Measurements from ENCODE around the gene SPATA20. TPM values are rescaled to one million over a fixed set of nuclear protein-coding genes. Genes with fewer than 3 reads are reported as not detected.

SPATA20 gene
- total RNA-seq, 1 donor from 2014 or later: 31.0 TPM

GRCh38 chr17:50513495-50513894, 33.5 kb upstream of the SPATA20 start:
- Mint-ChIP-seq H3K9me3 (no peaks in the 10 kb centered on the region), H3K27me3 (ENCODE audit: low read depth) (no peaks in the 10 kb centered on the region), H3K36me3 (ENCODE audit: low read depth) (no peaks in the 10 kb centered on the region), H3K27ac (no peak overlapping the region), H3K4me3 (ENCODE audit: low read depth) (no peak overlapping the region), H3K4me1 (ENCODE audit: low read depth) (peaks cover 40% of the 10 kb centered on the region)
- intact Hi-C loops (cut with micrococcal nuclease): no loop called here
- no peak for DNase-seq (ENCODE audit: low spot score)

- H3K27ac Mint-ChIP-seq: no peak overlapping the region
- DNase-seq (ENCODE audit: low spot score): no peak
- H3K4me3 Mint-ChIP-seq (ENCODE audit: low read depth): no peak overlapping the region
- H3K4me1 Mint-ChIP-seq (ENCODE audit: low read depth): peaks cover 32% of the 10 kb centered on the region
- intact Hi-C loops (cut with micrococcal nuclease): no loop called here
- H3K9me3 Mint-ChIP-seq: no peaks in the 10 kb centered on the region
- H3K36me3 Mint-ChIP-seq (ENCODE audit: low read depth): no peaks in the 10 kb centered on the region
- no peaks in the 10 kb centered on the region for H3K27me3 Mint-ChIP-seq (ENCODE audit: low read depth)
These were observed 32.6 kb upstream of the SPATA20 start for GRCh38 chr17:50514388-50514787.

GRCh38 chr17:50514936-50515702, 31.9 kb upstream of the SPATA20 start:
- no peak for DNase-seq (ENCODE audit: low spot score)
- no peak overlapping the region for H3K27ac Mint-ChIP-seq
- intact Hi-C loops (cut with micrococcal nuclease): no loop called here
- peaks cover 25% of the 10 kb centered on the region for H3K4me1 Mint-ChIP-seq (ENCODE audit: low read depth)
- H3K9me3 Mint-ChIP-seq: no peaks in the 10 kb centered on the region
- H3K27me3 Mint-ChIP-seq (ENCODE audit: low read depth): no peaks in the 10 kb centered on the region
- no peaks in the 10 kb centered on the region for H3K36me3 Mint-ChIP-seq (ENCODE audit: low read depth)
- no peak overlapping the region for H3K4me3 Mint-ChIP-seq (ENCODE audit: low read depth)

GRCh38 chr17:50517011-50517410, 30.0 kb upstream of the SPATA20 start:
- Mint-ChIP-seq H3K4me3 (ENCODE audit: low read depth) (no peak overlapping the region), H3K27me3 (ENCODE audit: low read depth) (no peaks in the 10 kb centered on the region), H3K36me3 (ENCODE audit: low read depth) (no peaks in the 10 kb centered on the region), H3K4me1 (ENCODE audit: low read depth) (peaks cover 10% of the 10 kb centered on the region), H3K9me3 (no peaks in the 10 kb centered on the region), H3K27ac (no peak overlapping the region)
- intact Hi-C loops (cut with micrococcal nuclease): no loop called here
- DNase-seq (ENCODE audit: low spot score): no peak

GRCh38 chr17:50517504-50518383, 29.2 kb upstream of the SPATA20 start:
- H3K27ac Mint-ChIP-seq: no peak overlapping the region
- H3K9me3 Mint-ChIP-seq: no peaks in the 10 kb centered on the region
- H3K36me3 Mint-ChIP-seq (ENCODE audit: low read depth): no peaks in the 10 kb centered on the region
- H3K4me1 Mint-ChIP-seq (ENCODE audit: low read depth): peaks cover 6% of the 10 kb centered on the region
- intact Hi-C loops (cut with micrococcal nuclease): no loop called here
- H3K4me3 Mint-ChIP-seq (ENCODE audit: low read depth): no peak overlapping the region
- DNase-seq (ENCODE audit: low spot score): no peak
- H3K27me3 Mint-ChIP-seq (ENCODE audit: low read depth): no peaks in the 10 kb centered on the region

GRCh38 chr17:50518384-50519023, 28.5 kb upstream of the SPATA20 start:
- no peak overlapping the region for H3K27ac Mint-ChIP-seq
- no peaks in the 10 kb centered on the region for H3K27me3 Mint-ChIP-seq (ENCODE audit: low read depth)
- intact Hi-C loops (cut with micrococcal nuclease): no loop called here
- H3K4me3 Mint-ChIP-seq (ENCODE audit: low read depth): no peak overlapping the region
- DNase-seq (ENCODE audit: low spot score): no peak
- peaks cover 6% of the 10 kb centered on the region for H3K4me1 Mint-ChIP-seq (ENCODE audit: low read depth)
- H3K36me3 Mint-ChIP-seq (ENCODE audit: low read depth): no peaks in the 10 kb centered on the region
- no peaks in the 10 kb centered on the region for H3K9me3 Mint-ChIP-seq

GRCh38 chr17:50519141-50519834, 27.7 kb upstream of the SPATA20 start:
- Mint-ChIP-seq H3K9me3 (no peaks in the 10 kb centered on the region), H3K27me3 (ENCODE audit: low read depth) (no peaks in the 10 kb centered on the region), H3K36me3 (ENCODE audit: low read depth) (no peaks in the 10 kb centered on the region), H3K4me3 (ENCODE audit: low read depth) (no peak overlapping the region), H3K4me1 (ENCODE audit: low read depth) (peaks cover 6% of the 10 kb centered on the region), H3K27ac (no peak overlapping the region)
- DNase-seq (ENCODE audit: low spot score): no peak
- intact Hi-C loops (cut with micrococcal nuclease): no loop called here

- Mint-ChIP-seq H3K36me3 (ENCODE audit: low read depth) (no peaks in the 10 kb centered on the region), H3K27me3 (ENCODE audit: low read depth) (no peaks in the 10 kb centered on the region), H3K27ac (no peak overlapping the region), H3K4me3 (ENCODE audit: low read depth) (no peak overlapping the region), H3K4me1 (ENCODE audit: low read depth) (peaks cover 6% of the 10 kb centered on the region), H3K9me3 (no peaks in the 10 kb centered on the region)
- intact Hi-C loops (cut with micrococcal nuclease): no loop called here
- no peak for DNase-seq (ENCODE audit: low spot score)
These were observed 26.5 kb upstream of the SPATA20 start for GRCh38 chr17:50520483-50520882.

- Mint-ChIP-seq H3K4me3 (ENCODE audit: low read depth) (no peak overlapping the region), H3K27ac (no peak overlapping the region), H3K27me3 (ENCODE audit: low read depth) (no peaks in the 10 kb centered on the region), H3K4me1 (ENCODE audit: low read depth) (peaks cover 6% of the 10 kb centered on the region), H3K36me3 (ENCODE audit: low read depth) (no peaks in the 10 kb centered on the region), H3K9me3 (no peaks in the 10 kb centered on the region)
- no peak for DNase-seq (ENCODE audit: low spot score)
- intact Hi-C loops (cut with micrococcal nuclease): no loop called here
These were observed 25.5 kb upstream of the SPATA20 start for GRCh38 chr17:50521514-50521913.

GRCh38 chr17:50522766-50523165, 24.2 kb upstream of the SPATA20 start:
- DNase-seq (ENCODE audit: low spot score): no peak
- H3K27me3 Mint-ChIP-seq (ENCODE audit: low read depth): no peaks in the 10 kb centered on the region
- H3K4me1 Mint-ChIP-seq (ENCODE audit: low read depth): no peaks in the 10 kb centered on the region
- H3K9me3 Mint-ChIP-seq: no peaks in the 10 kb centered on the region
- no peak overlapping the region for H3K4me3 Mint-ChIP-seq (ENCODE audit: low read depth)
- intact Hi-C loops (cut with micrococcal nuclease): no loop called here
- no peaks in the 10 kb centered on the region for H3K36me3 Mint-ChIP-seq (ENCODE audit: low read depth)
- H3K27ac Mint-ChIP-seq: no peak overlapping the region

GRCh38 chr17:50523208-50523607, 23.8 kb upstream of the SPATA20 start:
- intact Hi-C loops (cut with micrococcal nuclease): no loop called here
- Mint-ChIP-seq H3K36me3 (ENCODE audit: low read depth) (no peaks in the 10 kb centered on the region), H3K4me1 (ENCODE audit: low read depth) (no peaks in the 10 kb centered on the region), H3K4me3 (ENCODE audit: low read depth) (no peak overlapping the region), H3K27me3 (ENCODE audit: low read depth) (no peaks in the 10 kb centered on the region), H3K9me3 (no peaks in the 10 kb centered on the region), H3K27ac (no peak overlapping the region)
- no peak for DNase-seq (ENCODE audit: low spot score)

GRCh38 chr17:50524838-50525237, 22.1 kb upstream of the SPATA20 start:
- Mint-ChIP-seq H3K9me3 (no peaks in the 10 kb centered on the region), H3K4me1 (ENCODE audit: low read depth) (no peaks in the 10 kb centered on the region), H3K27me3 (ENCODE audit: low read depth) (peaks cover 2% of the 10 kb centered on the region), H3K27ac (no peak overlapping the region), H3K4me3 (ENCODE audit: low read depth) (no peak overlapping the region), H3K36me3 (ENCODE audit: low read depth) (no peaks in the 10 kb centered on the region)
- intact Hi-C loops (cut with micrococcal nuclease): no loop called here
- no peak for DNase-seq (ENCODE audit: low spot score)
